Colonic mucosa (tissue), 4 donors: ENCODE results near the gene GALNT13. TPM values are rescaled to one million over a fixed set of nuclear protein-coding genes. Genes with fewer than 3 reads are reported as not detected.

ENCODE experiments used
- DNase-seq: peaks from one replicate; pipeline ENCODE4 v3.0.0-alpha.2; 2020
- H3K27ac ChIP-seq: fragments of 200-600 bp; one replicate; pipeline ENCODE4 v1.8.0; 2021
- H3K27me3 ChIP-seq: fragments of 200-600 bp; one replicate; pipeline ENCODE4 v1.8.0; 2021
- H3K36me3 ChIP-seq: fragments of 200-600 bp; one replicate; pipeline ENCODE4 v1.8.0; 2021
- H3K4me1 ChIP-seq: fragments of 200-600 bp; one replicate; pipeline ENCODE4 v1.8.0; 2021; ENCODE audit warnings: mild to moderate bottlenecking
- H3K4me3 ChIP-seq: fragments of 200-600 bp; one replicate; pipeline ENCODE4 v1.8.0; 2021
- H3K9ac ChIP-seq, 2 donors: one replicate each; pipeline ENCODE4 v1.7.0; 2013; ENCODE audit warnings: control low read depth in 2 of 2, low read depth in 2 of 2, low read length in 2 of 2
- H3K9me3 ChIP-seq: fragments of 200-600 bp; one replicate; pipeline ENCODE4 v1.8.0; 2021
- intact Hi-C: fragments of 100-400 bp; cut with DNase I; formaldehyde crosslinking; loops from one replicate; pipeline ENCODE4 v1.14.1; 2022
- total RNA-seq, 2 donors: library from RNA; stranded (reverse); fragmentation: NEBNext Ultra II Directional in 1 of 2; extraction: Animal tissue kit (Norgen Biotek cat#: 25700) in 1 of 2; gene quantifications; one replicate each; pipeline ENCODE4 v1.2.1, GENCODE V29; 2021
- TF ChIP-seq, protein P1 (sequence below): fragments of 200-600 bp; IDR thresholded peaks from one replicate; pipeline ENCODE4 v1.8.0; 2022; ENCODE audit warnings: antibody characterized with exemption, mild to moderate bottlenecking
- donor health status: healthy.
- donor health status: DM: no; HTN: no; CAD: no.
- donor health status: DM: no; HTN: no; CAD: no.

GALNT13 gene
- total RNA-seq, 2 donors from 2014 or later: 0.07 to 0.40 TPM

DNA sequence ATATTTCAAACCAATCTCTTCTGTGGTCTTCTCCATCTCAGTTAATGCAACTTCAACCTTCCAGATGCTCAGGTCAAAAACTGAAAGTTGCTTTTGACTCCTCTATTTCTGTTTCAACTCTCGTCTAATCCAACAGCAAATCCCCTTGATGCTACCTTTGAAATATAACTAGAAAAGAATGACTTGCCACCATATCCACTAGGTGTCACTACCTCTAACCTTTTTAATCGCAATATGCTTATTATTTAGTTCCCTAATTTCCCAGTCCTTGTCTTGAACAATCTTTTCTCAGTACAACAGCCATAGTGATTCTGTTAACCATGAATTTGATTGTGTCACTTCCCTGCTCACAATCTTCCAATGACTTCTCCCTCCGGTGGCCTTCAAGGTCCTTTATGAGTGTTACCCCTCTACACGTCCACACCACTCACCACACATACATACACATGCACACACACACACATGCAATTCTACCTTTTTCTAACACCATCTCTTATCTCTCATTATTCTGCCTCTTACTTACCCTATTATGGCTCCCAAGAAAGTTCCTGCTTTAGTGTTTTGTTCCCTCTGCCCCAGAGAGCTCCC lies 581.3 kb downstream of the GALNT13 start:
- intact Hi-C loops: no loop called here
- TF ChIP-seq, protein P1, sequence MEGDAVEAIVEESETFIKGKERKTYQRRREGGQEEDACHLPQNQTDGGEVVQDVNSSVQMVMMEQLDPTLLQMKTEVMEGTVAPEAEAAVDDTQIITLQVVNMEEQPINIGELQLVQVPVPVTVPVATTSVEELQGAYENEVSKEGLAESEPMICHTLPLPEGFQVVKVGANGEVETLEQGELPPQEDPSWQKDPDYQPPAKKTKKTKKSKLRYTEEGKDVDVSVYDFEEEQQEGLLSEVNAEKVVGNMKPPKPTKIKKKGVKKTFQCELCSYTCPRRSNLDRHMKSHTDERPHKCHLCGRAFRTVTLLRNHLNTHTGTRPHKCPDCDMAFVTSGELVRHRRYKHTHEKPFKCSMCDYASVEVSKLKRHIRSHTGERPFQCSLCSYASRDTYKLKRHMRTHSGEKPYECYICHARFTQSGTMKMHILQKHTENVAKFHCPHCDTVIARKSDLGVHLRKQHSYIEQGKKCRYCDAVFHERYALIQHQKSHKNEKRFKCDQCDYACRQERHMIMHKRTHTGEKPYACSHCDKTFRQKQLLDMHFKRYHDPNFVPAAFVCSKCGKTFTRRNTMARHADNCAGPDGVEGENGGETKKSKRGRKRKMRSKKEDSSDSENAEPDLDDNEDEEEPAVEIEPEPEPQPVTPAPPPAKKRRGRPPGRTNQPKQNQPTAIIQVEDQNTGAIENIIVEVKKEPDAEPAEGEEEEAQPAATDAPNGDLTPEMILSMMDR: no peak
- no peaks in the 10 kb centered on the region for H3K27me3 ChIP-seq
- no peak overlapping the region for H3K27ac ChIP-seq
- H3K4me1 ChIP-seq: no peaks in the 10 kb centered on the region
- H3K9me3 ChIP-seq: no peaks in the 10 kb centered on the region
- no peaks in the 10 kb centered on the region for H3K36me3 ChIP-seq
- no peak overlapping the region for H3K4me3 ChIP-seq
- H3K9ac ChIP-seq: no peak overlapping the region
- no peak for DNase-seq

DNA sequence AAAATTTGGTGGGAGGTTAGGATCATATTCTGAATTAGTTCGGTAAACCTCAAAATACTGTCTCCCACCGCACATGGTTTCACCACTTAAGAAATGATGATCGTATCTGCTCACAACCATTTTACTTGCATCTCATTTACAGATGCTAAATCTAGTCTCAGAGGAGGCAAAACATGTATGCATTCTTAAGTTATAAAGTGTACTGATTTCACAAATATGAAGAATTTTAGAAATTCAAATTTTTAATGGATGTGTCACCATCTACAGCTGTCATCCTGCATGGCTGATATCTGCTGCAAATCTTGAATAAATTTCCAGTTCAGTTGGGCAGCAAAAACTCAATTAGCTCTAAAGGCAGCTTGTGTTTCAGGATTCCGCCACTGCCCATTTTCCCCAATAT lies 583.4 kb downstream of the GALNT13 start:
- Histone ChIP-seq H3K4me3 (no peak overlapping the region), H3K27ac (no peak overlapping the region), H3K4me1 (no peaks in the 10 kb centered on the region), H3K9ac (no peak overlapping the region), H3K36me3 (no peaks in the 10 kb centered on the region), H3K9me3 (no peaks in the 10 kb centered on the region), H3K27me3 (no peaks in the 10 kb centered on the region)
- TF ChIP-seq, protein P1: no peak
- intact Hi-C loops: no loop called here
- DNase-seq: no peak

DNA sequence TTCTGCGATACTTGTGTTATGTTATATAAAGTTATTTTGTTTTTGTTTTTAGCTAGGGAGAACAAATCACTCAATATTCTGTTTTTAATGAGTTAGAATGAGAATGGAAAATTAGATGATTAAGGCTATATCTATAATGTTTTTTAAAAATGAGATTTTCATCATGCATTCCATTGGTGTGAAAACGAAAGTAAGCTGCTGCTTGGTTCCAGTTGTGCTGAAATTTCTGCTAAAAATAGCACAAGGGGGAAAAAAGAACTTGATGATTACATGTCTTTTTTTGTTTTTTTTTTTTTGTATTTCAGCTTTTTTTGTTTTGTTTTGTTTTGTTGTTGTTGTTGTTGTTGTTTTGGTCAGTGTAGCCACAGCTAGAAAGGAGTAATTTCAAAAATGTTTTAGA lies 584.1 kb downstream of the GALNT13 start:
- H3K9ac ChIP-seq: no peak overlapping the region
- H3K4me1 ChIP-seq: no peaks in the 10 kb centered on the region
- intact Hi-C loops: no loop called here
- DNase-seq: no peak
- H3K27ac ChIP-seq: no peak overlapping the region
- H3K27me3 ChIP-seq: no peaks in the 10 kb centered on the region
- TF ChIP-seq, protein P1: no peak
- H3K36me3 ChIP-seq: no peaks in the 10 kb centered on the region
- H3K4me3 ChIP-seq: no peak overlapping the region
- H3K9me3 ChIP-seq: no peaks in the 10 kb centered on the region

DNA sequence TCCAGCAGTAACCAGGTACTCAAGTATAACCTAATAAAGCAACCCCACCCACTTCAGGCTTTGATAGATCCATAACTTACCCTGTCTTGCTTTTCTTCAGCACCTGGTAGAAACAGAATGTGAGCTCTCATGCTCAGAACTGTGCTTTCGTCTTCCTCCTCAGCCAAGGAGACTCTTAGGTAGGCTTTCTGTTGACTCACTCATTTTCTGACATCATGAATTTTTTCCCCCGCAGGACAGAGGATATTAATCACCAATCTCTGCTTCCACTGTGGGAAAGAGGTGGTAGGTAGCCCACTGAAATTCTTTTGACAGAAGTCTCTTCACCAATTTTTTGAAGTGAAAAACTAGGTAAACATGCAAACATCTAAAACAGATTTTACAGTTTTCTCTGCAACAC lies 585.6 kb downstream of the GALNT13 start:
- Histone ChIP-seq H3K27me3 (no peaks in the 10 kb centered on the region), H3K9ac (no peak overlapping the region), H3K9me3 (no peaks in the 10 kb centered on the region), H3K4me1 (no peaks in the 10 kb centered on the region), H3K4me3 (no peak overlapping the region), H3K27ac (no peak overlapping the region), H3K36me3 (no peaks in the 10 kb centered on the region)
- DNase-seq: no peak
- TF ChIP-seq, protein P1: no peak
- intact Hi-C loops: no loop called here

DNA sequence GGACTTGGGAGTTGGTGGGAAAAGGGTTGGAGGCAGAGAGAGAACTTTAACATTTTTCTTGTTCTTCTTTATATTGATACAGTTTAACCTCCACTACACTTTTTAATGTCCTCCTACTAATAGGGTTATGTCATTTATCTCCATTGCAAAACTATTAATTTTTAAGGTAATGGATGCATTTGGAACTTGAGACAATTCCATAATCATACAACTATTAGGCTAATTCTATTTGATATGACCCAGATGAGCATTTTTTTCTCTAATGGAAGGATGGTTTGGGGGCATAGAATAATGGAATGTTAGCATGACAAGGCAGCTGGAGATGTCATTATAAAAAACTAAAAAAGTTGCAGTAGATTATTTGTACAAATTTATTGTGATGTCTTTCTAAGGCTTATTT lies 587.6 kb downstream of the GALNT13 start:
- H3K27me3 ChIP-seq: no peaks in the 10 kb centered on the region
- TF ChIP-seq, protein P1: no peak
- intact Hi-C loops: no loop called here

More for the DNA sequence above, 587.6 kb downstream of the GALNT13 start:
- no peak overlapping the region for H3K27ac ChIP-seq
- no peaks in the 10 kb centered on the region for H3K4me1 ChIP-seq
- no peak for DNase-seq
- no peak overlapping the region for H3K4me3 ChIP-seq
- H3K9me3 ChIP-seq: no peaks in the 10 kb centered on the region
- no peak overlapping the region for H3K9ac ChIP-seq
- no peaks in the 10 kb centered on the region for H3K36me3 ChIP-seq
